Measurements from ENCODE around the gene ARMC3.

Gene ARMC3

GRCh38 chr10:22978287-22978686, 50.4 kb downstream of the ARMC3 start:
- no peak for DNase-seq (ENCODE audit: low read depth)
- no peak for TF ChIP-seq CTCF (conservative IDR thresholded peaks at IDR 0.05; ENCODE audit: low read depth, low read length)
- no peak overlapping the region for H3K4me3 ChIP-seq (ENCODE audit: low read depth, low read length)

- no peak for DNase-seq (ENCODE audit: low read depth)
- no peak for TF ChIP-seq CTCF (conservative IDR thresholded peaks at IDR 0.05; ENCODE audit: low read depth, low read length)
These were observed 51.1 kb downstream of the ARMC3 start for GRCh38 chr10:22978918-22979317.

GRCh38 chr10:22980822-22981221, 53.0 kb downstream of the ARMC3 start:
- H3K4me3 ChIP-seq (ENCODE audit: low read depth, low read length), result no peak overlapping the region
- no peak for DNase-seq (ENCODE audit: low read depth)
- no peak for TF ChIP-seq CTCF (conservative IDR thresholded peaks at IDR 0.05; ENCODE audit: low read depth, low read length)

More at GRCh38 chr10:22978918-22979317, 51.1 kb downstream of the ARMC3 start:
- H3K4me3 ChIP-seq (ENCODE audit: low read depth, low read length), result no peak overlapping the region

- peak; percentile 32 for DNase-seq (ENCODE audit: low read depth)
- no peak overlapping the region for H3K4me3 ChIP-seq (ENCODE audit: low read depth, low read length)
- no peak for TF ChIP-seq CTCF (conservative IDR thresholded peaks at IDR 0.05; ENCODE audit: low read depth, low read length)
These were observed 56.2 kb downstream of the ARMC3 start for GRCh38 chr10:22984066-22984465.

GRCh38 chr10:22986771-22987542, 59.1 kb downstream of the ARMC3 start:
- peak; percentile 42 for TF ChIP-seq CTCF (conservative IDR thresholded peaks at IDR 0.05; ENCODE audit: low read depth, low read length)
- H3K4me3 ChIP-seq (ENCODE audit: low read depth, low read length), result no peak overlapping the region
- DNase-seq (ENCODE audit: low read depth), result peak; percentile 70

GRCh38 chr10:22988581-22989360, 60.9 kb downstream of the ARMC3 start:
- TF ChIP-seq CTCF (conservative IDR thresholded peaks at IDR 0.05; ENCODE audit: low read depth, low read length), result peak; percentile 91
- H3K4me3 ChIP-seq (ENCODE audit: low read depth, low read length), result no peak overlapping the region
- peak; percentile 73 for DNase-seq (ENCODE audit: low read depth)

Data from choroid plexus epithelial cell (primary cell).